ENCODE results near the gene NFKBIL1.
"Not testable (repeated sequence)": the region's sequence is repeated elsewhere in the genome, so short reads cannot be mapped to it uniquely, and the experiment has no call there.

The NFKBIL1 gene

DNA sequence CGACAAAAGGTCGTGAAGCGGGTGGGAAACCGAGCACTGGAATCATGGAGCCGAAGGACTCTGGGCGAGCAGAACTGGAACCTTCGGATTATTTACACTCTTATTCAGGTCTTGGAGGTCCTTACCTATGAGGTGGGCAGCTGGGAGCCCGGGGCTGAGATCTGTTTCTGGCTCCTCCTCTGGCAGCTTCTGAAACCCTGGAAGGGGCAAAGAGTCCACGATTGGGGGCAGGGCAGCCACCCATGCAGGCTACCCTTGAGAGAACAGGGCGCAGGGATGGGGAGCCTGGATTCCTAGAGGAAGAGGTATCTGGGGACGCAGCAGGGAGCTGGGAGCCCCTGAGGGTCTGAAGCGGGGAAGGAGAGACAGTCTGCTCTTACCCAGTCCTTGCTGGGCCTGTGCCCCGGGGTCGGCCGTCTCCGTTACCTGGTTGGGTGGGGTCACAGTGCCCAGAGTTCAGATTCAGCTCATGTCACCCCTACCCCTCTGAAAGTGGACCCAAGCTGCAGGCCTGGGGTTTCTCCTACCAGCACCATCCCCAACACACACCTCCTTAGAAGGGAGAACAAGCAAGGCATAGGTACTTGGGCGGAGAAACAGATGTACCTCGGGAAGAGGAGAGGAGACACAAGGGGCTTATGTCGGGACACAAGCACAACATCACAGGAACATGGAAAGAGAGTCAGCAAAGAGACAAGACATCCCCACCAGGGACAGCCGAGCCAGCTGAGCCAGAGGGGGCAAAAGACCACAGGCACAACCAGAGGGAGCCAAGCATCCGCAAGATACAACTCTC lies 34.2 kb downstream of the NFKBIL1 start:
- no peak for DNase-seq

DNA sequence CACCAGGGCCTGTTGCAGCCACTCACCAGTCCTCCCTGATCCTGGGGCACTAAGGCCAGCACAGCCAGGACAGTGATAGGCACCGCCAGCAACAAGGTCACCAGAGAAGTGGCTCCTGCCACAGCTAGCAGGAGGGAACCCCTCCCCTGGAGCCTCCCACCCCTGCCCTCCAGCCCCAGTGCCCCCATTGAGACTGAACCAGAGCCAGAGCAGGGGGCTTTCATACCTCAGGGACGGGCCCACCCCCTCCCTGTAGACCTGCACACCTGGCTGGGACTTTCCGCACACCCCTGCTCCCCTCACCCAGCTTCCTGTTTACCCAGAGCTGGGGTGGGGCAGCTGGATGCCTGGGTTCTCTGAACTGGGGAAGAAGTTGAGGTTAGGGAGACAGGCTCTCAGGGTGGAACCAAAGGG lies 34.8 kb downstream of the NFKBIL1 start, which contains the start of gene LTB:
Gene LTB (minus strand): TSS at position 195 of the 414 bp plus-strand sequence. CDS start 7 bp downstream, at position 188.
- no peak for DNase-seq

DNA sequence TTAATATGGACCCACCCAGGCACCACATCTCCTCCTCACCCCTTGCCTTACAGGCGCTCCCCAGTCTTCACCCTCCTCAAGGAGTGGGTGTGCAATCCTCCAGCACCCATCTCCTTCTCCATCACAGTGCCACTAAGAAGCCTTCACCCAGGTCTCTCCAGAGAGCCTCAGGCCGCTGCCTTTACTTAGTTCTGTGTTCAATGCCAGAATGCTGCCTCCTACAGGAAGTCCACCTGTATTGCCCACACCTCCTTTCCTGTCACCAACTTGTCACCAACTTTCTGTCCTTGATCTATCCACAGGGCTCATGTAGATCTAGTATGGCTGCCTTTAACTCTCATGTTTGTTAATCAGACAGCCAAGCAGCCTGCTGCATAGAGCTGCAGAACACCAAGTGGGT lies 38.1 kb downstream of the NFKBIL1 start:
- DNase-seq = no peak

DNA sequence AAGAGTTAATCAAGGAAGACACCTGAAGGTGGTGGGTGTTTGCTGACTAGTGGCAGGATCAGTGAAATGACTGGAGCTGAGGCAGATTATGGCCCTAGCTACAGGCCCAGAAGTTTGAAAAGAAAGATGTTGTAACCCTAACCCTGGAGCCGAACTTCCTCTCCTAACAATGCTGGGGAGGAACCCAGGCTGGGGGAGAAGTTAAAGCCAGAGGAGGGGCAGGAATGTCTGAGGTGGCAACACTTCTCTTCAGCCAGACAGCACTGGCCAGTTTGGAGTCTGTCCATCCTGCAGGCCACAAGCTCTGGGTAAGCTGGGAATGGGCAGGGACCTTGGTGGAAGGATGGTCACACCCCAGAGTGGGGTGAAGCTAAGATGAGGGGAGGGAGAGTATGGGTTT lies 38.6 kb downstream of the NFKBIL1 start, which contains the start of gene LST1:
Gene LST1 (plus strand): TSS at position 270 of the 400 bp plus-strand sequence. CDS start 1,023 bp downstream, outside the sequence.
- DNase-seq = no peak

DNA sequence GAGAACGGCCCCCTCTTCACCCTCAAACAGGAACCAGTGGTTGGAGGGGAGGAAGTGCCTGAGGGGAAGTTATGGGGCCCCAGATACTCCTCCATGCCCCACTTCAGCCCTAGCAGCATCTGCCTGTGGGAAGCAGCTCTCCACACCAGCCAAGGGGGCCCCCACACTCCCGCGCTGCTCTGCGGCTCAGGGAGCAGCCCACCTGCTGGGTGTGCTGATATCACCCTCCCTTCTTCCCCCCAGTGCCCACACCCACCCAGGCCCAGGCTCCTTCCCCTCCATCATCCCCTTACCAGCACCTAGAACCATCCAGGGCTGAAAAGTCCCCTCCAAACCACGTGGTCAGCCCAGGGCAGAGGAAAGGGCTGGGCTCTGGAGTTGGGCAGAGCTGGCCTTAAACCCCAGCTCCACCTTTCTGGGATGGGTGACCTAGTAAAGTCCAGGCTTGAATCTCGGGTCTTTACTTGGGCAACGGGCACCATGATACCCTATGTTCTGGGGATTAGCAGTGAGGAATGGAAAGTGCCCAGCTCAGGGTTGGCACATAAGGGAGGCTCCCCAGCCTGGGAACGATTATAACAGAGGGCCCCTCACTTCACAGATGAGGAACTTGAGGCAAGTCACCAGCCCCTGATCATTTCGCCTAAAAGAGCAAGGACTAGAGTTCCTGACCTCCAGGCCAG lies 39.3 kb downstream of the NFKBIL1 start:
- no peak for DNase-seq

DNA sequence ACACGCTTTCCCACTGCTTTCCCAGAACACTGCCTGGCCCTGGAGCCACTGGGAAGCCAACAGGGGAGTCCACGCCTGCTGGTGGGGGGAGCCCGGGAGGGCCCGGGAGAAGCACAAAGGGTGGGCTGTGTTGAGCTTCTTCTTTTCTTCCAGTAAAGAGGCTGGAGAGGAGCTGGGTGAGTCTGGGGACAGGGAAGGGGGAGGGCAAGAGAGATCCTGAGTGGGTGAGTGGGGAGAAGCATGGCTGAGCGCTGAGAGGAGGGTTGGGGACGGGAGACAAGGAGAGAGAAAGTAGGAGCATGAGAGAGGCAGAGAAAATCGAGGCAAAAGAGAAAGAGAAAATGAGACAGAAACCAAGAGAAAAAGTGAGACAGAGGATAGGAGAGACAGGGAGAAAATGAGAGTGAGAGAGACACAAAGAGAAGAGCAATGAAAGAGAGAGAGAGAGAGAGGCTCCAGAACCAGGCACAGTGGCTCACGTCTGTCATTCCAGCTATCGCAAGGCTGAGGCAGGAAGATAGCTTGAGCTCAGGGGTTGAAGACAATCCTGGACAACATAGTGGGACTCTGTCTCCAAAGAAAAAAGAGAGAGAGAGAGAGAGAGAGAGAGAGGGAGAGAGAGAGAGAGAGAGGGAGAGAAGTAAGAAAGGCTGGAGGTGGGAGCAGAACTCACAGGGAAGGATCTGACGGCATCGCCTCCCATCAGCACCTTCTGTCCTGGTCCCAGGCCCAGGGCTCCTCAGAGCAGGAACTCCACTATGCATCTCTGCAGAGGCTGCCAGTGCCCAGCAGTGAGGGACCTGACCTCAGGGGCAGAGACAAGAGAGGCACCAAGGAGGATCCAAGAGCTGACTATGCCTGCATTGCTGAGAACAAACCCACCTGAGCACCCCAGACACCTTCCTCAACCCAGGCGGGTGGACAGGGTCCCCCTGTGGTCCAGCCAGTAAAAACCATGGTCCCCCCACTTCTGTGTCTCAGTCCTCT lies 40.7 kb downstream of the NFKBIL1 start:
- no peak for DNase-seq

DNA sequence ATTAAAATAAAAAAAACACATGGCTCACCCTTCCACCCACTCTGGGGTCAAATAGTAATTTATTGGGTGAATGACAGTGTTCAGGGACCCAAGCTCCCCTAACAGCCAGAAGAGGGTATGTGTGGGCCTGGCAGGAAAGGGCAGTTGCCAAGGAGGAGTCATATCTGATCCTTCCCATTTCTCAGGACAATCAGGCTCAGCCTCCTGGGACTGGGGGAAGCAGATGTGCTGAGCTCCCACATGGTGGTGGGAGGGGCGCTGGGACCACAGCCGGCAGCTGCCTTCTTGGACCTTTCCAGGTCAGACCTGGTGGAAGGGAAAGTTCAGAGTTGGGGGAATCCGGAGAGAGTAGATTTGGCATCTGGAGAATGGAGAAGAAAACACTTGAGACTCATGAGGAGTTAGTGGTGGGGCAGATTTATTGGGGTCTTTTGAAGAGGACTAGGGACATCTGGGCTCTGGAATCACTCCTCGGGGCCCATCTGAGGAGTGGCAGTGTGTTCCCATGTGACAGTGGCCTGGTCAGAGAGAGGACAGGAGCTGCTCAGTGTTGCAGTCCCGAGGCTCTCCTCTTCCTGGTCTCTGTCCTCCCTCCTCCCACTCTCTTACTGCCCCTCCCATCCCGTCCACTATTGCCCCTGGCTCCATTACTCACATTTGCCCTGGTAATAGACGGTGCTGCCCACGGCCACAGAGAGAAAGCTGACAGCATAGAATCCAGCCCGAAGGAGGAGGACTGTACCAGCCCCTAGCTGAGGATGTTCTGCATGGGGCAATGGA lies 41.7 kb downstream of the NFKBIL1 start:
- no peak for DNase-seq

DNA sequence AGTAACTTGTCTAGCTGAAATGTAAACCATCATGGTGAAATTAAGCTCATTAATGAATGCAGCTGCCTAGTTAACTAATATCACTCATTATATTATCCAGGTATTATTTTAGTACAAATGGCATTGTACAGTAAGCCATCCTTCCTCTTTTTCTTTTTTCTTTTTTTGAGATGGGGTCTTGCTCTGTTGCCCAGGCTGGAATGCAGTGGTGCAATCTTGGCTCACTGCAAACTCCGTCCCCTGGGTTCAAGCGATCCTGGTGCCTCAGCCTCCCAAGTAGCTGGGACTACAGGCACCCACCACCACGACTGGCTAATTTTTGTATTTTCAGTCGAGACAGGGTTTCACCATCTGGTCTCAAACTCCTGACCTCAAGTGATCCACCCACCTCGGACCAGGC lies 43.3 kb downstream of the NFKBIL1 start:
- not testable (repeated sequence) for DNase-seq

DNA sequence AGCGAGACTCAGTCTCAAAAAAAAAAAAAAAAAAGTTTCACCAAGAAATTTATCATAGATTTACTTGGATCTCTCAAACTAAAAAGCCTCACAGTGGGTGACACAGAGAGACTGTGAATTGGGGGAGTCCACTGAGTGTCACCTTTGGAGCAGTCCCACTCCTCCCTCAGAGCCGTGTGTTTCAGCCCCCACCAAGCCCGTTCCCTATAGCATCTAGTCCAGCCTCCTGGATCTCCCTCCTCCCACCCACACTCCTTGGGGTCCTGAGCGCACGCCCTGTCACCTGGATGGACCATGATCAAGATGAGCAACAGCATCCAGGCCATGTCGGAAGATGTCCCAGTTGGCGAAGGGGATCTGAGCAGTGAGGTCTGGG lies 45.0 kb downstream of the NFKBIL1 start:
- DNase-seq = no peak

DNA sequence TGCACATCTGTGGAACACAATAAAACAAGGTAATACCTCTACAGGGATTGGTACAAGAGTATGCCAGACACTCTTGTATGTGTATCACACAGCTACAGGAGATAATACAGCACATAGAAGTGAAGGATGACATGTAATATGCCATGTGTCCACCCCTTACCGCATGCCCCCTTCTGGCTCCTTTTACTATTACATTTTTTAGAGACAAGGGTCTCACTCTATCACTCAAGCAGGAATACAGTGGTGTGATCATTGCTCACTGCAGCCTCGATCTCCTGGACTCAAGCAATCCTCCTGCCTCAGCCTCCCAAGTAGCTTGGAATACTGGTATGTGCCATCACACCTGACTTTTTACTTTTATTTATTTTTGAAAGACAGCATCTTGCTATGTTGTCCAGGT lies 49.6 kb downstream of the NFKBIL1 start:
- peak; percentile 13 for DNase-seq

DNA sequence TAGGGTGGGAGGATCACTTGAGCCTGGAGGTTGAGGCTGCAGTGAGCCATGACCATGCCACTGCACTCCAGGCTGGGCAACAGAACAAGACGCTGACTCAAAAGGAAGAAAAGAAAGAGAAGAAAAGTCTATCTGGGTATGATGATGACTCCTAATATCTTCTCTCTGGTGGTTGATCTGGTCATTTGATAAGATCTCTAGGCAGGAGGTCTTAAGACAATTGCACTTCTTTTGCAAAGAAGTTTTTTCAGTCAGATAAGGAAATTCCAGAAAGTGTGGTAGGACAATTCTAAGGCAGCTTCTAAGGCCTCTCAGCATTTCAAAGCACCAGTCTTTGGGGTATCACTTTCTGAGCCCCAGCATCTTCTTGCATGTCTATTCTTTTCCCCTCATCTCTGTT lies 59.9 kb downstream of the NFKBIL1 start:
- no peak for DNase-seq
